Stimulated activated CD8-positive, alpha-beta memory T cell treated with anti-CD3 and anti-CD28 coated beads, Interleukin-12 subunit alpha, Interleukin-12 subunit beta, amount 100 ng/mL, for 24 hours (primary cell): Measurements from ENCODE around the gene CHST8.

Source experiments
- DNase-seq: peaks from one replicate; pipeline ENCODE4 v3.0.0-alpha.2; 2020; ENCODE audit errors: extremely low read depth

CHST8 gene

GRCh38 chr19:33789344-33789743, 167.6 kb downstream of the CHST8 start:
- no peak for DNase-seq

GRCh38 chr19:33794683-33795369, 173.1 kb downstream of the CHST8 start:
- no peak for DNase-seq

GRCh38 chr19:33795370-33796163, 173.8 kb downstream of the CHST8 start:
- no peak for DNase-seq

- DNase-seq: no peak
Observed at GRCh38 chr19:33796164-33796875, 174.6 kb downstream of the CHST8 start, which contains the start of gene KCTD15. Gene KCTD15, plus strand, starts transcription at chr19:33796870. Its CDS starts 3,585 bp downstream, at chr19:33800455.

- DNase-seq: no peak
Observed at GRCh38 chr19:33797802-33798671, 176.3 kb downstream of the CHST8 start.

- no peak for DNase-seq
Observed at GRCh38 chr19:33798681-33799111, 176.9 kb downstream of the CHST8 start.

- no peak for DNase-seq
Observed at GRCh38 chr19:33799476-33799875, 177.7 kb downstream of the CHST8 start.

GRCh38 chr19:33800012-33800680, 178.4 kb downstream of the CHST8 start:
- DNase-seq: no peak

- DNase-seq: no peak
Observed at GRCh38 chr19:33801411-33801810, 179.7 kb downstream of the CHST8 start.

GRCh38 chr19:33802001-33802400, 180.2 kb downstream of the CHST8 start:
- DNase-seq: no peak

GRCh38 chr19:33802801-33803200, 181.0 kb downstream of the CHST8 start:
- DNase-seq: no peak

- no peak for DNase-seq
Observed at GRCh38 chr19:33803383-33803782, 181.6 kb downstream of the CHST8 start.

GRCh38 chr19:33804021-33804799, 182.5 kb downstream of the CHST8 start:
- DNase-seq: no peak

- DNase-seq: no peak
Observed at GRCh38 chr19:33805313-33805712, 183.6 kb downstream of the CHST8 start.

GRCh38 chr19:33805840-33806433, 184.2 kb downstream of the CHST8 start:
- DNase-seq: no peak

- DNase-seq: no peak
Observed at GRCh38 chr19:33806434-33806881, 184.7 kb downstream of the CHST8 start.

GRCh38 chr19:33808399-33808798, 186.6 kb downstream of the CHST8 start:
- no peak for DNase-seq

GRCh38 chr19:33809960-33810359, 188.2 kb downstream of the CHST8 start:
- no peak for DNase-seq

- no peak for DNase-seq
Observed at GRCh38 chr19:33810821-33811220, 189.1 kb downstream of the CHST8 start.

- no peak for DNase-seq
Observed at GRCh38 chr19:33811246-33811645, 189.5 kb downstream of the CHST8 start.
